Osteoblast (primary cell): ENCODE data around the gene SPAST. TPM values are rescaled to one million over a fixed set of nuclear protein-coding genes. Genes with fewer than 3 reads are reported as not detected.
A peak's percentile ranks its signal among the peaks of the same experiment; 100 is the strongest.
"Not testable (repeated sequence)": the region's sequence is repeated elsewhere in the genome, so short reads cannot be mapped to it uniquely, and the experiment has no call there.

Experiments
- DNase-seq: peaks from one replicate; pipeline ENCODE4 v3.0.0; 2011; ENCODE audit warnings: low spot score, mixed read lengths; ENCODE audit not compliant: insufficient read length; ENCODE audit errors: missing footprints
- H2AFZ ChIP-seq: 2 replicates; pipeline ENCODE4 v1.6.0; 2011; ENCODE audit warnings: mild to moderate bottlenecking, low read length
- H3K27ac ChIP-seq: 2 replicates; pipeline ENCODE4 v1.5.1; 2011; ENCODE audit warnings: mild to moderate bottlenecking, low read depth, low read length, moderate library complexity
- H3K27me3 ChIP-seq: 2 replicates; pipeline ENCODE4 v1.6.0; 2012; ENCODE audit warnings: mild to moderate bottlenecking, control low read depth, inconsistent platforms, low read length, moderate library complexity; ENCODE audit not compliant: insufficient read depth
- H3K36me3 ChIP-seq: 2 replicates; pipeline ENCODE4 v1.5.1; 2011; ENCODE audit warnings: mild to moderate bottlenecking, low read length, control low read depth, moderate library complexity; ENCODE audit not compliant: insufficient read depth
- H3K4me1 ChIP-seq: 2 replicates; pipeline ENCODE4 v1.5.1; 2011; ENCODE audit warnings: mild to moderate bottlenecking, low read length, control low read depth, moderate library complexity; ENCODE audit not compliant: insufficient read depth
- H3K4me2 ChIP-seq: 2 replicates; pipeline ENCODE4 v1.6.0; 2011; ENCODE audit warnings: mild to moderate bottlenecking, low read length; ENCODE audit not compliant: insufficient read depth
- H3K4me3 ChIP-seq: fragments of 200-600 bp; sonication (generic); 3 replicates; pipeline ENCODE4 v1.5.1; 2012; ENCODE audit warnings: mild to moderate bottlenecking, low read length, inconsistent platforms; ENCODE audit not compliant: insufficient read depth
- H3K79me2 ChIP-seq: 2 replicates; pipeline ENCODE4 v1.6.0; 2012; ENCODE audit warnings: mild to moderate bottlenecking, low read length, control low read depth, inconsistent platforms; ENCODE audit not compliant: insufficient read depth
- H3K9me3 ChIP-seq: 2 replicates; pipeline ENCODE4 v1.5.1; 2011; ENCODE audit warnings: low read depth, low read length, control low read depth
- H4K20me1 ChIP-seq: 2 replicates; pipeline ENCODE4 v1.6.0; 2012; ENCODE audit warnings: mild to moderate bottlenecking, low read length, control low read depth; ENCODE audit not compliant: insufficient read depth
- CTCF ChIP-seq: IDR thresholded peaks from 2 replicates; pipeline ENCODE4 v1.5.1; 2011; ENCODE audit warnings: mild to moderate bottlenecking, low read depth, low read length, moderate library complexity; ENCODE audit errors: extremely low read depth
- total RNA-seq: library from RNA; depleted of rRNA; stranded (reverse); fragments of >200 nt; gene quantifications from 2 replicates; pipeline ENCODE4 v1.2.3, GENCODE V29; 2012

Gene SPAST
- total RNA-seq, 1 donor: 31.5 TPM

GRCh38 chr2:32159678-32160077 is 96.3 kb downstream of the SPAST start:
- Histone ChIP-seq H3K4me3 (no peak overlapping the region), H3K27me3 (no peaks in the 10 kb centered on the region), H3K9me3 (no peaks in the 10 kb centered on the region), H3K4me2 (no peak overlapping the region), H3K4me1 (peaks cover 3% of the 10 kb centered on the region), H2AFZ (no peak overlapping the region), H3K36me3 (no peaks in the 10 kb centered on the region), H3K27ac (no peak overlapping the region), H3K79me2 (peaks cover 6% of the 10 kb centered on the region), H4K20me1 (no peaks in the 10 kb centered on the region)
- DNase-seq: no peak
- no peak for TF ChIP-seq CTCF

GRCh38 chr2:32161296-32161695 is 97.9 kb downstream of the SPAST start:
- Histone ChIP-seq H3K36me3 (no peaks in the 10 kb centered on the region), H3K4me1 (peaks cover 6% of the 10 kb centered on the region), H3K27me3 (no peaks in the 10 kb centered on the region), H3K4me2 (no peak overlapping the region), H2AFZ (no peak overlapping the region), H3K79me2 (peaks cover 14% of the 10 kb centered on the region), H4K20me1 (no peaks in the 10 kb centered on the region), H3K4me3 (no peak overlapping the region), H3K9me3 (no peaks in the 10 kb centered on the region), H3K27ac (no peak overlapping the region)
- peak; percentile 53 for DNase-seq
- no peak for TF ChIP-seq CTCF

GRCh38 chr2:32164254-32164653 is 100.9 kb downstream of the SPAST start:
- H3K36me3 ChIP-seq, H3K27ac ChIP-seq, H2AFZ ChIP-seq, H3K27me3 ChIP-seq, H4K20me1 ChIP-seq, DNase-seq, H3K9me3 ChIP-seq: not testable (repeated sequence)
- H3K4me3 ChIP-seq: peak overlapping the region; percentile 94
- H3K79me2 ChIP-seq: peaks cover 34% of the 10 kb centered on the region
- H3K4me2 ChIP-seq: peak overlapping the region; percentile 88
- H3K4me1 ChIP-seq: peaks cover 12% of the 10 kb centered on the region

- H3K27me3 ChIP-seq, DNase-seq, H3K9me3 ChIP-seq, H3K36me3 ChIP-seq, H4K20me1 ChIP-seq: not testable (repeated sequence)
- Histone ChIP-seq H3K4me3 (peak overlapping the region; percentile 94), H3K79me2 (peaks cover 39% of the 10 kb centered on the region), H3K4me2 (peak overlapping the region; percentile 88), H3K4me1 (peaks cover 12% of the 10 kb centered on the region), H2AFZ (peak overlapping the region; percentile 81), H3K27ac (peak overlapping the region; percentile 90)
Measured at GRCh38 chr2:32165027-32165347, 101.6 kb downstream of the SPAST start.

- TF ChIP-seq CTCF: no peak
- peak overlapping the region; percentile 94 for H3K4me3 ChIP-seq
- peak overlapping the region; percentile 96 for H2AFZ ChIP-seq
- peaks cover 12% of the 10 kb centered on the region for H3K4me1 ChIP-seq
- H3K27ac ChIP-seq: peak overlapping the region; percentile 90
- H3K27me3 ChIP-seq: no peaks in the 10 kb centered on the region
- no peaks in the 10 kb centered on the region for H3K36me3 ChIP-seq
- H3K9me3 ChIP-seq: no peaks in the 10 kb centered on the region
- H4K20me1 ChIP-seq: no peaks in the 10 kb centered on the region
- peak overlapping the region; percentile 88 for H3K4me2 ChIP-seq
- DNase-seq: peak; percentile 14
- H3K79me2 ChIP-seq: peaks cover 44% of the 10 kb centered on the region
Measured at GRCh38 chr2:32166115-32166574, 102.8 kb downstream of the SPAST start.
